Panc1 (cell line): Measurements from ENCODE around the gene COQ9.

Source experiments
- POLR2AphosphoS5 ChIP-seq: IDR thresholded peaks from 2 replicates; pipeline ENCODE4 v1.6.1; 2012; ENCODE audit warnings: mild to moderate bottlenecking, low read depth, low read length, moderate library complexity
- SIN3A ChIP-seq: IDR thresholded peaks from 2 replicates; pipeline ENCODE4 v1.6.1; 2012; ENCODE audit warnings: low read depth, mild to moderate bottlenecking, low read length, moderate library complexity, borderline replicate concordance; ENCODE audit not compliant: insufficient read depth
- TCF7L2 ChIP-seq: IDR thresholded peaks from 2 replicates; pipeline ENCODE4 v1.6.1; 2011; ENCODE audit warnings: mild to moderate bottlenecking, low read depth, low read length, inconsistent platforms
- TF ChIP-seq, protein P1 (sequence below): fragments of 450-650 bp; IDR thresholded peaks from 2 replicates; pipeline ENCODE4 v1.5.1; 2017; ENCODE audit warnings: mild to moderate bottlenecking
- TF ChIP-seq, protein P2 (sequence below), 2 experiments: IDR thresholded peaks; 2 replicates each; pipeline ENCODE4 v1.6.1; 2011 to 2012; ENCODE audit warnings: low read depth in 2 of 2, control low read depth in 1 of 2, low read length in 1 of 2, mild to moderate bottlenecking in 1 of 2, moderate library complexity in 1 of 2; ENCODE audit not compliant: insufficient read depth in 1 of 2

DNA sequence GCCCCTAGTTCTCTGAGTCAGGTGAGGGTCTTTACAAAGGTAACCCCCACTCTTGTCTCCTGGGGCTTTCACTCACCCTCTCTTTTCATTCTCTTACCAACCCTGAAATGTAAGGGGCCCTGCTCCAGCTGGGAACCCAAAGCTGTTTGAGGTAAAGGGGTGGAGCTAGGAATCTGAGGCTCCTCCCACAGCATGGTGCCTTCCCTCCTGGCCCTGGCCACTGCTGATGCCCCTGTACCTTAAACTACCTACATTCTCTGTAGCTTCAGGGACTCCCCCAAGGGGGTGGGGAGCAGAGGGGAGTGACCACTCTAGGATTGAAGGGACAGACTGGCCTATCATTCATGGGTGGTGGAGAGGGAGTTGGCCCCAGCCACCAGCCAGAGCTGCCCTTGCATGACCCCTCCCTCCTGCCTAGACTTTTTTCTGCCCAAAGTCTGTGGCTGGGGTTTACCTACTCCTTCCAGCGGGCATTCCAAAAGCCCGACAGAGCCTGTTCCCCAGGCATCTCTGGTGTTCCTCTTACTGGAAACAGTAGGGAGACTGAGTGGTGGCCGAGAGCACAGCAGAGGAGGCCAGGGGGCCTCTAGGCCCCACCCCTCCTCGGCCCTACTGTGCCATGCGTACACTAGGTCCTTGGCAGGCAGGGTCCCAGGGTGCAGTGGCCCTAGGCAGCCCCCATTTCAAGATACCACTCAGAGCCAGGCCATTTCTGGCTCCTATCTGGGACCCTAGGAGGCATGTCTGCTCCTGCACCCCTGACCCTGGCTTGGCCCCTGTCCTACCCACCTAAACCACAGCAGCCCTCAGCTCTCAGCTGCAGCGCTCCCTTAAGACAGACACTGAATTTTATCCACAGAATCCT is 29.5 kb downstream of the COQ9 start:
- TF ChIP-seq, protein P1, sequence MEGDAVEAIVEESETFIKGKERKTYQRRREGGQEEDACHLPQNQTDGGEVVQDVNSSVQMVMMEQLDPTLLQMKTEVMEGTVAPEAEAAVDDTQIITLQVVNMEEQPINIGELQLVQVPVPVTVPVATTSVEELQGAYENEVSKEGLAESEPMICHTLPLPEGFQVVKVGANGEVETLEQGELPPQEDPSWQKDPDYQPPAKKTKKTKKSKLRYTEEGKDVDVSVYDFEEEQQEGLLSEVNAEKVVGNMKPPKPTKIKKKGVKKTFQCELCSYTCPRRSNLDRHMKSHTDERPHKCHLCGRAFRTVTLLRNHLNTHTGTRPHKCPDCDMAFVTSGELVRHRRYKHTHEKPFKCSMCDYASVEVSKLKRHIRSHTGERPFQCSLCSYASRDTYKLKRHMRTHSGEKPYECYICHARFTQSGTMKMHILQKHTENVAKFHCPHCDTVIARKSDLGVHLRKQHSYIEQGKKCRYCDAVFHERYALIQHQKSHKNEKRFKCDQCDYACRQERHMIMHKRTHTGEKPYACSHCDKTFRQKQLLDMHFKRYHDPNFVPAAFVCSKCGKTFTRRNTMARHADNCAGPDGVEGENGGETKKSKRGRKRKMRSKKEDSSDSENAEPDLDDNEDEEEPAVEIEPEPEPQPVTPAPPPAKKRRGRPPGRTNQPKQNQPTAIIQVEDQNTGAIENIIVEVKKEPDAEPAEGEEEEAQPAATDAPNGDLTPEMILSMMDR: no peak
- TF ChIP-seq, protein P2, sequence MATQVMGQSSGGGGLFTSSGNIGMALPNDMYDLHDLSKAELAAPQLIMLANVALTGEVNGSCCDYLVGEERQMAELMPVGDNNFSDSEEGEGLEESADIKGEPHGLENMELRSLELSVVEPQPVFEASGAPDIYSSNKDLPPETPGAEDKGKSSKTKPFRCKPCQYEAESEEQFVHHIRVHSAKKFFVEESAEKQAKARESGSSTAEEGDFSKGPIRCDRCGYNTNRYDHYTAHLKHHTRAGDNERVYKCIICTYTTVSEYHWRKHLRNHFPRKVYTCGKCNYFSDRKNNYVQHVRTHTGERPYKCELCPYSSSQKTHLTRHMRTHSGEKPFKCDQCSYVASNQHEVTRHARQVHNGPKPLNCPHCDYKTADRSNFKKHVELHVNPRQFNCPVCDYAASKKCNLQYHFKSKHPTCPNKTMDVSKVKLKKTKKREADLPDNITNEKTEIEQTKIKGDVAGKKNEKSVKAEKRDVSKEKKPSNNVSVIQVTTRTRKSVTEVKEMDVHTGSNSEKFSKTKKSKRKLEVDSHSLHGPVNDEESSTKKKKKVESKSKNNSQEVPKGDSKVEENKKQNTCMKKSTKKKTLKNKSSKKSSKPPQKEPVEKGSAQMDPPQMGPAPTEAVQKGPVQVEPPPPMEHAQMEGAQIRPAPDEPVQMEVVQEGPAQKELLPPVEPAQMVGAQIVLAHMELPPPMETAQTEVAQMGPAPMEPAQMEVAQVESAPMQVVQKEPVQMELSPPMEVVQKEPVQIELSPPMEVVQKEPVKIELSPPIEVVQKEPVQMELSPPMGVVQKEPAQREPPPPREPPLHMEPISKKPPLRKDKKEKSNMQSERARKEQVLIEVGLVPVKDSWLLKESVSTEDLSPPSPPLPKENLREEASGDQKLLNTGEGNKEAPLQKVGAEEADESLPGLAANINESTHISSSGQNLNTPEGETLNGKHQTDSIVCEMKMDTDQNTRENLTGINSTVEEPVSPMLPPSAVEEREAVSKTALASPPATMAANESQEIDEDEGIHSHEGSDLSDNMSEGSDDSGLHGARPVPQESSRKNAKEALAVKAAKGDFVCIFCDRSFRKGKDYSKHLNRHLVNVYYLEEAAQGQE (IDR thresholded peaks at IDR 0.05; ENCODE audit: insufficient read depth in 1 of 2, low read depth in 2 of 2, low read length in 1 of 2): no peak
- TF ChIP-seq TCF7L2: no peak
- TF ChIP-seq POLR2AphosphoS5: no peak
- no peak for TF ChIP-seq SIN3A
